HL-60/S4 treated with phorbol 12-myristate 13-acetate at 8.2 ng/mL for 4 days and 3 days (cell line): ENCODE measurements around the gene SMURF2.
"Not testable (repeated sequence)": the region's sequence is repeated elsewhere in the genome, so short reads cannot be mapped to it uniquely, and the experiment has no call there.

Experiments
- in situ Hi-C: fragments of 300-500 bp; cut with MboI; formaldehyde crosslinking; loops from 2 replicates; pipeline ENCODE4 v1.15.0; 2022; ENCODE audit warnings: low sequenced_read_pairs

Gene SMURF2

GRCh38 chr17:64667807-64668721, 6.0 kb upstream of the SMURF2 start:
- in situ Hi-C loops, result not testable (repeated sequence)

GRCh38 chr17:64664299-64664981, 2.3 kb upstream of the SMURF2 start:
- in situ Hi-C loops, result not testable (repeated sequence)

- in situ Hi-C loops, result not testable (repeated sequence)
These were observed 1.7 kb upstream of the SMURF2 start for GRCh38 chr17:64663836-64664235.

- in situ Hi-C loops, result no loop called here
These were observed 764 bp upstream of the SMURF2 start for GRCh38 chr17:64662774-64663367.

GRCh38 chr17:64661726-64661975, 456 bp downstream of the SMURF2 start:
- in situ Hi-C loops, result no loop called here

- in situ Hi-C loops, result not testable (repeated sequence)
These were observed 955 bp downstream of the SMURF2 start for GRCh38 chr17:64660978-64661725.

- in situ Hi-C loops, result not testable (repeated sequence)
These were observed 1.7 kb downstream of the SMURF2 start for GRCh38 chr17:64660195-64660977.

GRCh38 chr17:64658931-64659330, 3.2 kb downstream of the SMURF2 start:
- in situ Hi-C loops, result no loop called here

GRCh38 chr17:64657610-64658125, 4.4 kb downstream of the SMURF2 start:
- in situ Hi-C loops, result no loop called here

- in situ Hi-C loops, result no loop called here
These were observed 6.4 kb downstream of the SMURF2 start for GRCh38 chr17:64655704-64656103.

GRCh38 chr17:64653985-64654355, 8.1 kb downstream of the SMURF2 start:
- in situ Hi-C loops, result no loop called here

- in situ Hi-C loops, result no loop called here
These were observed 8.7 kb downstream of the SMURF2 start for GRCh38 chr17:64653325-64653984.

GRCh38 chr17:64651889-64652288, 10.2 kb downstream of the SMURF2 start:
- in situ Hi-C loops, result no loop called here

GRCh38 chr17:64648234-64648633, 13.9 kb downstream of the SMURF2 start:
- in situ Hi-C loops, result no loop called here

- in situ Hi-C loops, result no loop called here
These were observed 14.3 kb downstream of the SMURF2 start for GRCh38 chr17:64647817-64648216.

- in situ Hi-C loops, result no loop called here
These were observed 22.6 kb downstream of the SMURF2 start for GRCh38 chr17:64639516-64639915.

- in situ Hi-C loops, result no loop called here
These were observed 23.4 kb downstream of the SMURF2 start for GRCh38 chr17:64638552-64639203.

GRCh38 chr17:64635647-64636305, 26.3 kb downstream of the SMURF2 start:
- in situ Hi-C loops, result no loop called here

- in situ Hi-C loops, result no loop called here
These were observed 27.9 kb downstream of the SMURF2 start for GRCh38 chr17:64634218-64634617.
